AG04449 (cell line): ENCODE results near the gene FYB1.

Experiments used
- CTCF ChIA-PET: fragments of 350-600 bp; formaldehyde crosslinking; extraction: SDS; loops from one replicate; lab custom pipeline; 2021; ENCODE audit warnings: antibody characterized with exemption; lab: Yijun Ruan, JAX
- POLR2A ChIA-PET: fragments of 400-600, 350-600 bp; formaldehyde crosslinking; extraction: SDS; loops from one replicate; lab custom pipeline; 2020; ENCODE audit warnings: antibody characterized with exemption, inconsistent platforms; lab: Yijun Ruan, JAX
- DNase-seq: peaks from one replicate; pipeline ENCODE4 v3.0.0-alpha.2; 2010; ENCODE audit warnings: low read depth, low spot score
- H3K4me3 ChIP-seq: 2 replicates; pipeline ENCODE4 v1.5.1; 2011; ENCODE audit warnings: low read depth, mild to moderate bottlenecking, control low read depth, low read length
- TF ChIP-seq, protein P1 (sequence below): IDR thresholded peaks from one replicate; pipeline ENCODE4 v1.5.1; 2011; ENCODE audit warnings: mild to moderate bottlenecking, moderate library complexity, low read length, control low read depth, inconsistent platforms; ENCODE audit not compliant: insufficient read depth; ENCODE audit errors: missing control alignments

The FYB1 gene

DNA sequence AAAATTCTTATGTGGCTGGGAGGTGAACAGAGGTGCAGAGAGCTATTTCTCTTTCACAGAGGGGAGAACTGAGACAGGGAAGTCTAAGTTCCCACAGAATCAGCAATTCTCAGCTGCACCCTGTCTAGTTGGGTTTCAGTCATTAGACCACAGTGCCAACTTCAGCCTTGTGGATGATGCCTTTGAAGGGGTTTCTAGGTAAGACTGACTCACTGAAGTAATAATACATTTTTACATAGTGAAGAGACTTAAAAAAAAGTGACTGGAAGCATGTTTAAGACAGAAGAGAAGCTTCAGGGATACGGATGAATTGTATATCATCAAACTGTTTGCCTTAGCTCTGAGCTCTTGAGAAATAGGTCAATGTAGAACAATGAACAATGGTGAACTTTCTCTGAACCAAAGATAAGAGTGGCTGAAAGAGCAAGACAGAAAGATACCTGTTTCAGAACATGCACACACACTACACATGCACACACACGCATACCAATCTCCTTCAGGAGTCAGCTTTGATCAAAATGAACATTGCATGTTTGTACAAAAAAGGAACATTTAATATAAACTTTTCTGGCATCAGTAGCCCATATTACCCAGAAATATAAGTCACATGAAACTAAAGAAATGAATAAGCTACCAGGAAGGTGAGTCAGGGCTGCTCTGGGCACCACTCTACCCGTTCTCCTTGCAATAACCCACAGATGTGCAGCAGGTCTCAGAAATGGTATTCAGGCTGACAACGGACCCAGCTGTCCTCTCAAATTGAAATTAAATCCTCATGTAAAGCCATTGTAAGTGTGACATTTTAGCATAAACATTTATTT, 12.6 kb upstream of the FYB1 start:
- TF ChIP-seq, protein P1, sequence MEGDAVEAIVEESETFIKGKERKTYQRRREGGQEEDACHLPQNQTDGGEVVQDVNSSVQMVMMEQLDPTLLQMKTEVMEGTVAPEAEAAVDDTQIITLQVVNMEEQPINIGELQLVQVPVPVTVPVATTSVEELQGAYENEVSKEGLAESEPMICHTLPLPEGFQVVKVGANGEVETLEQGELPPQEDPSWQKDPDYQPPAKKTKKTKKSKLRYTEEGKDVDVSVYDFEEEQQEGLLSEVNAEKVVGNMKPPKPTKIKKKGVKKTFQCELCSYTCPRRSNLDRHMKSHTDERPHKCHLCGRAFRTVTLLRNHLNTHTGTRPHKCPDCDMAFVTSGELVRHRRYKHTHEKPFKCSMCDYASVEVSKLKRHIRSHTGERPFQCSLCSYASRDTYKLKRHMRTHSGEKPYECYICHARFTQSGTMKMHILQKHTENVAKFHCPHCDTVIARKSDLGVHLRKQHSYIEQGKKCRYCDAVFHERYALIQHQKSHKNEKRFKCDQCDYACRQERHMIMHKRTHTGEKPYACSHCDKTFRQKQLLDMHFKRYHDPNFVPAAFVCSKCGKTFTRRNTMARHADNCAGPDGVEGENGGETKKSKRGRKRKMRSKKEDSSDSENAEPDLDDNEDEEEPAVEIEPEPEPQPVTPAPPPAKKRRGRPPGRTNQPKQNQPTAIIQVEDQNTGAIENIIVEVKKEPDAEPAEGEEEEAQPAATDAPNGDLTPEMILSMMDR, result no peak
- no peak overlapping the region for H3K4me3 ChIP-seq
- ChIA-PET CTCF (interaction anchor here (0.5 to 13.4 kb wide), 5 partner anchors 12 to 145 kb away, joined by 3 to 166 read pairs (median 4); partner anchors contain the start of gene FYB1), POLR2A (no interaction called here)
- DNase-seq, result no peak

DNA sequence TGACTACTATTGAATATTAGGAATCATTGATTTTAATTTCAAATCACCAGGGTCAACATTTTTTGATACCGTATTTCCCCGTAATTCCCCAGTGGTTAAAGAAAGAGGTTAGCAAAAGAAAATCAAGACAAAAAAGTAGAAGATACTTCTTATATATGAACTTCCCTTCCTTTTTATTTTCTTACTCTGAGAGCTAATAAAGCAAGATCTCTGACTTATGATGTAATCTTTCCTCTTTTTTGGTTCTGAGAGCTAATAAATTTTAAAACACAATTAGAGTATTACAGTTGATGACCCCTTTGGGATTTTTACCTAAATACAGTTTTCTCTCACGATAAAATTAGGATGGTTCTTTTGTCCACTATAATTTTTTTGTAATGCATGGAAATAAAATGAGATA, 9.2 kb upstream of the FYB1 start:
- no peak for DNase-seq
- POLR2A ChIA-PET, result no interaction called here
- no peak overlapping the region for H3K4me3 ChIP-seq
- TF ChIP-seq, protein P1, result no peak
- CTCF ChIA-PET, result interaction anchor here (1.8 to 13.4 kb wide), 2 partner anchors 9 to 23 kb away, joined by 5 to 166 read pairs; partner anchors contain the start of gene FYB1

DNA sequence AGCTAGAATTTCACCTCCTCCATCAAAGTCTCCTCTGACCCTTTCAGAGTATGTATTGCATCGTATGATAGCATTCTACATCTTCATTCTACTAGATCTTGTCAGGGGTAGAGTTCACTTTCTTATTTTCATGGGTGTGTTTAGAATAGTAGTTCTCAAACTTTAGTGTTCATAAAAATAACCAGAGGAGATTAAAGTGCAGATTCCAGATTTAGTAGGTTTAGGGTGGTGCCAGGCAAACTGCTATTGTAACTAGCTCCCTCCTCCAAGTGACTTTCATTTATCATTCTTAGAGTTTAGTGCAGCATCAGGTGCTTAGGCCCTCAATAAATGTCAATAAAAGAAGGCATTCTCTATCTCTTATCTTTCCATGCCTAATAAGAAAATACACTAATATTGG, 7.2 kb upstream of the FYB1 start:
- TF ChIP-seq, protein P1, result no peak
- ChIA-PET POLR2A (no interaction called here), CTCF (interaction anchor here (1.3 to 13.4 kb wide), 2 partner anchors 7 to 57 kb away, joined by 3 to 166 read pairs; partner anchors contain the start of gene FYB1)

DNA sequence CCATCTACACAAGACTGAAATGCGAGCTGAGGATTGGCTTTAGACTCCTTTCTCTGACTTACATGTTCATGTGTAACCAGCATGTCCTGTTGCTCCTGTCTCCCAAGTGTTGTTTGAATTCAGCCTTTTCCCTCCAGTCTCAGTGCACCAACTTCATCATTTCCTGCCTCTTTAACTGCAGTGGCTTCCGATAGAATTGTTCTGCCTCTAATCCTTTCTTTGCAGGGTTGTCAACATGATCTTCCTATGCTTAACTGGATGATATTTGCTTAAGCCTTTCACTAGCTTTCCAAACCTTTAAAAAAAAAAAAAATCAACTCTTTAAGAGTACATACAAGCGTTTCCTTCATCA, 6.7 kb upstream of the FYB1 start:
- POLR2A ChIA-PET, result no interaction called here
- no peak for DNase-seq
- TF ChIP-seq, protein P1, result no peak
- CTCF ChIA-PET, result interaction anchor here (13.4 kb wide), 1 partner anchor 6 kb away, joined by 166 read pairs; the partner anchor contains the start of gene FYB1
- H3K4me3 ChIP-seq, result no peak overlapping the region

More for the DNA sequence above, 7.2 kb upstream of the FYB1 start:
- no peak for DNase-seq
- H3K4me3 ChIP-seq, result no peak overlapping the region

DNA sequence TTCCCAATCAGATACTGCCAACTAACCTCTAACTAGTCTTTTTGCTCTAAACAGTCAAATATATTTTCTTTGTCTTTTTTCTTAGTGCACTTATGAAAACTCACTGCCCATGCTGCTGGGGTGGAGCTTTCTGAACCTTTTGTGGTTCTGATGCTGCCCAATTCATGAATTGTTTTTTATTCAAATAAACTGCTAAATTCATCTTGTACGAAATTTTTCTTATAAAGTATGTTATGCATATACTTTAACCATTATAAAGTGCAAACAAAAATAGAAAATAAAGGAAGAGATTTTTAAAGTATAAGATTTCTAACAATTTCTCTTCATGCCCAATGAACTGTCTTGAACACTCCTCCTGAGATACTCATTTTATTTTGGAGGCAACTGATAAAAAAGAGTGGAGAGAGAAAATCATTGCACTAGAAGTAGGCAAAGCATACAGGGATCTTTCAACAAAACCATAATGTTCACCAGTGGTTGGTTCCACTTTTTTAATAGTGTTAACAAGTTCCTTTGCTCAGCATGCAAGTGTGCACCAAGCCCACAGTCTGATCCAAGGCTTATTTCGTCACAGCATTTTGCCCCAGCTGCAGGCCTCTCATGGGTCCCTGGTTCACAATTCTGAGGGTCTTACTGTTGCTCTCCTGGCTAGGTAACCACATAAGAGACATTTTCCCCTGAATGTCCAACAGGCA, 6.2 kb upstream of the FYB1 start:
- CTCF ChIA-PET, result interaction anchor here (13.4 kb wide), 1 partner anchor 6 kb away, joined by 166 read pairs; the partner anchor contains the start of gene FYB1

More for the DNA sequence above, 6.2 kb upstream of the FYB1 start:
- DNase-seq, result no peak
- TF ChIP-seq, protein P1, result no peak
- POLR2A ChIA-PET, result no interaction called here
- no peak overlapping the region for H3K4me3 ChIP-seq
